Central memory CD4-positive, alpha-beta T cell (primary cell): Measurements from ENCODE around the gene SLC25A29.

Experiments used
- DNase-seq: peaks from one replicate; pipeline ENCODE4 v3.0.0; 2022

Gene SLC25A29

DNA sequence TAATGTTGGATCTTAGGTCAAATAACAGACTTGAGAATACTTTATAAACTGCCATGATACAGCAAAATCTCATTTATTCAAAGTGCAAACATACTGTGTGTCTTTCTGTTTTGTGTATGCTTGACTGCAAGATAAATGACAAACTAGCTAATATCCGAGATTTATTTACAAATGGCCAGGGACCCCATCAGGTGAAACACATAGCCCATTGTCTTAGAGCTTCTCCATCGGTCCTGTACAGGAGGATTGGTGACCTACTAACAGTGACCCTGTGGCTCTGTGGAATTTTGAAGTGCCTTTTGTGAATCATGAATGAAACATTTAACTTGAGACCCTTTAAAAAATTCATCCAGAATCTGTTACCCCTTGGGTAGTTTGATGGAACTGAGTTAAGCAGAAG is 27.1 kb downstream of the SLC25A29 start:
- DNase-seq: no peak

DNA sequence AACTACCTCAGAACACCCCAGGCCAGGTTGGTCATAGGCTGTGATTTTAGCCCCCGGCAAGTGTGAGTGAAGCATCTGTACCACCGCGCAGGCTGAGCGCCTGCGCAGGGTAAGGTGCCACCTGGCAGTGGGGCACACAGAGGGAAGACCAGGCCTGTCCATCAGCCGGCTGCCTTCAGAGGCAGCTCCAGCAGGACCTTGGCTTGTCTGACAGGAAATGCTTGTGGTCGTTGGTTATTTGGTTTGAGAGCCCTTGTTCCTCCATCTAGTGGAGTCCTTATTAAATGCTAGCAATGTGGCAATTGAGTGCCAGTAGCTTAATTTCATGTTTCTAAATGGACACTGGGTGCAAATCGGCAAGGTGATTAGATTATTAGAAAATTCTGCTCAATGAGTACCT is 27.5 kb downstream of the SLC25A29 start:
- DNase-seq: no peak

DNA sequence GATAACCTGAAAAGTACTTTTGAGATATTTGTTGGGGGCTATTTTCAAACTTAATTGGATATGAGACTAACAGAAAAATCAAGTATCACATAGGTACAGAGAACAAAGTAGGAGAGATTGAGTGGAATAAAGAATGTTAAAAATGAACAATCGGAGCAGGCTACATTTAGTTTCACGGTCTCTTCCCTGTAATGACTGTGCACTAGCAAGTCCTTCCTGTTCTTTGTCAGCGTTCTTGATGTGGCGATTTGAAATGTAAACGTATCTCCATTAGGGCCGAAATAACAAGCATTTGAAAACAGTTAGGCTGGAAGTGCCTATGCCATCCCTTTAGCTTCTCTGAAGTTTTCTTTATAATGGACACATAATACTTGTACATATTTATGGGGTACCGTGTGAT is 31.0 kb downstream of the SLC25A29 start:
- no peak for DNase-seq

DNA sequence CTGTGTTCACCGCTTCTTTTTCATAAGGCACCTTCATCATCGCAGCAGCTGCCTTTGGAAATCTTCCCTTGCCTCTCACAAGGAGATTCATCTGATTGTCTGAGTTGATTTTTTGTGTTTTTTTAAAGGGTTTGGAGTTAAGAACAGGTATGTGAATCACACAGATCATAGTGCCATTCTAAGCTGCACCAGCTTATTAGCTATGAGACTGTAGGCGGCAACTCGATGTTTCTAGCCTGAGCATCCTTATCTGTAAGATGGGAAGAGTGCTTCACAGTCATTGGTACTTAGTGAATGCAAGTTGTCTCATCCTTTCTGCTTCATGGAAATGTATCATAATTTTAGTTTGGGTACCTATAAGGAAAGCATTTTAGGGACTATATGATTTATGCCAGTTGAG is 32.0 kb downstream of the SLC25A29 start:
- no peak for DNase-seq

DNA sequence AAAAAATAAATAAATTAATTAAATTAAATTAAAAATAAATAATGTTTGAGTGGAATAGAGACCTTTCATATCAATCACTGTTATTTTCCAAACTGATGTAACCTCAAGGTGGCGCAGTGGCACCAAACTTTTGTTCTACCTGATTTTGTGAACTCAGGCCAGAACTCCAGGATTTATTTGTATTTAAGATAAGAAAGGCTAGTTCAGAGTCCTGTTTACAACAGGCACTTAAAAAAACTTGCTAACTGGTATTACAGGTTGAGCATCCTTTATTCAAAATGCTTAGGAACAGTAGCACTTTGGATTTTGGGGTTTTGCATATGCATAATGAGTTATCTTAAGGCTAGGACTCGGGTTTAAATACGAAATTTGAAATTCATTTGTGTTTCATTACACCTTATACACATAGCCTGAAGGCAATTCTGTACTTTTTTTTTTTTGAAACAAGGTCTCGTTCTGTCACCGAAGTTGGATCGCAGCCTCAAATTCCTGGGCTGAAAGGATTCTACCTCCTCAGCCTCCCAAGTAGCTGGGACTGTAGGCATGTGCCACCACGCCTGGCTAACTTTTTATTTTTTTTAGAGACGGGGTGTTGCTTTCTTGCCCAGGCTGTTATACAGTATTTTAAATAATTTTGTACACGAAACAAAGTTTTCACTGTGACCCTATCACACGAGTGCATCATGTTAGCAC is 34.9 kb downstream of the SLC25A29 start:
- DNase-seq: peak; percentile 7

DNA sequence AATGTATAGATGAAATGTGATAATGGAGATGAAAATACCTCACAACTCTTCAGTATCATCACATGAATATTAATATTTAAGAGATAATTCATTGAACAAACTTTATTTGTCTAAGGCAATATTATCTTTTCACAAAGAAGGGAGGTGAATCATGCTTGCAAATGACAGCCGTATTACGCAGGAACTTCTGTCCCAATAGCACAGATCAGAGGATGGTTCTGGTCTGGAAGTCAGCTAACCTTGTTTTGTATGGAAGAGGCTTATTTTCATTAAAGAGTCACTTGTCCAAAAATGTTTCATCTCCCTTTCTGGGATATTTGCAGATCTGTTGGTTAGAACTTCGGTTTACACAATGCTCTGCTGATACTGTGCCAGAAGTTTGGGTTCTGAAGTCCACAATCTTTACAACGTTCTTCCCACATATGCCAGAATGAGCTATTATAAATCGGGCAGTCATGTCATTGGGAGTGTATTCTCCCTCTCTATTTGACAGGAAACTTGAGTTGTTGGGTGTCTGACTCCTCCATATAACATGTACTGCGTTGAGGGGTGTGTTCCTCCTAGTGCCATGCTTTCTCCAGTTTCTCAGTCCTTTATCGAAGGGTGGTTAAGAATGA is 37.5 kb downstream of the SLC25A29 start:
- DNase-seq: no peak

DNA sequence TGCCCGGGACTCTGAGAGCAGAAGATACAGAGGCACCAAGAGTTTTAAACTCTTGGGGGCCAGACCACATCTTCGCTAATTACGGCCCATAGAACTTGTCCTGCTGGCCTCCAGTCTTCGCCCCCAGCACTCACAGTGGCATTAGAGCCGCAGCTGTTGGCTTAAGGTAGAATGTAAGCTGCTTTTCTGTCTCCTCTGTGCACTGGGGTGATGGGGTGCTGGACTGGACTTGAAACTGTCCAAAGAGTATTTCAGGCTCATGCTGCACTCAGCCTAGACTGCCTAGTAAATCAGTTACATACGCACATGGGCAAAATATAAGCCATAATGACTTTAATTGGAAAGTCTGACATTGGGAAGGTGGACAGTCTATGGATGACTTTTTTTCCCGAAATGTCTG is 38.3 kb downstream of the SLC25A29 start:
- DNase-seq: no peak

DNA sequence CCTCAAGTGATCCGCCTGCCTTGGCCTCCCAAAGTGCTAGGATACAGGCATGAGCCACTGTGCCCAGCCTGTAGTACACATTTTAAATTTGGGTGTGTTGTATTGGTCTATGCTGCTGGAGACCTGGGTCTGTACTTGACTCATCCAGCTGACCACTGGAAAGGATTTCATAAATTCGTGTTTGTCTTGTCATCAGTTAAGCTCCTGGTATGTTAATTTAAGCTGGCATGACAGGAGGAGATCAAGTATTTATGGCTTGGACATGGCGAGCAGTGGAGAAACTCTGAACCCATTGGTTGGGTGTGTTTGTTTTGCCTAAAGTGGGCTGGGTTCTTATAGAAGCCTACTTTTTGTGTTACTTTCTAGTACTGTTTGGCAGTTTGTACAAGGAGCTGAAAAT is 43.1 kb downstream of the SLC25A29 start:
- DNase-seq: no peak

DNA sequence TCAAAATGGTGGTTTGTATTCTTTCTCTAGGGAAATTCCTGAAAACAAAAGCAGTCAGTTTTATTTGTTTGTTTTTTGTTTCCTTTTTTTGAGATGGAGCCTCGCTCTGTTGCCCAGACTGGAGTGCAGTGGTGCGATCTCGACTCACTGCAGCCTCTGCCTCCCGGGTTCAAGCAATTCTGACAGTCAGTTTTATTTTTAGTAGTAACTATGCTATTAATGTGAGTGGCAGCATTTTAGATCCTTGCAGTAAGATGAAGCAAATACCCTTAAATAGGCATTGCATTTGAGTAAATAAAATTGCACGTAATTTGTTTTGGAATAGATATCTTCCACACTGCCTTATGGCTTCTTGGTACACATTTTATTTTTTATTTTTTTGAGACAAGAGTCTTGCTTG is 43.7 kb downstream of the SLC25A29 start:
- DNase-seq: no peak

DNA sequence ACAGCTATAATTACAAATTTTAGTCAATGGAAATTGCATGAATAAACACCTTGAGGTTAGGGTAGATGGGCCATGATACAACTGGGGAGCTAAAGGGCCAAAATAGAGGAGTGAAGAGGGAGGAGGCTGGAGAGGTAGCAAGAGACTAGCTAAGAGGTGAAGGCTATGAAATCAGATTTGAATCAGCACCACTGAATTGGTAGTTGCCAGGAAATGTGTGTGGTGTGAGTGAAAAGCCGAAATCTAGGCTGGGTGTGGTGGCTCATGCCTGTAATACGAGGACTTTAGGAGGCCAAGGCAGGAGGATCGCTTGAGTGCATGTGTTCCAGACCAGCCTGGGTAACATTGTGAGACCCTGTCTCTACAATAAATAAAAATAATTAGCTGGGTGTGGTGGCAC is 44.6 kb downstream of the SLC25A29 start:
- DNase-seq: no peak

DNA sequence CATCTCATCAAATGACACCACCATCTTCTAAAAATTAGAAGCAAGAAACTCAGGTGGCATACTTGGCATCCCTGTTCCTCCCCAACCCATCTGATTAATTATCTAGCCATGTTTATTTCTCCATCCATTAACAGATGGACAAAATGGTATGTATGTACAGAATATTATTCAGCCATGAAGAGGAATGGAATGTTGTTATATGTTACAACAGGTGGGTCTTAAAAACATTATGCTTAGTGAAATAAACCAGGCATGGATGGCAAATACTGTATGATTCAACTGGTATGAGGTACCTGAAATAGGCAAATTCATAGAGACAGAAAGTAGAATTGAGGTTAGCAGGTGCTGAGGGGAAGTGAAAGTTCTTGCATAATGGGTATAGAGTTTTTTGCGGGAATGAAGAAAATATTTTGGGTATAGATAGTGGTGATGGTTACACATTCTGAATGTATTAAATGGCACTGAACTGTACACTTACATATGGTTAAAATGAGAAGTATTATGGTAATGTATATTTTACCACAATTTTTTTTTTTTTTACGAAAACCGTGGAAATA is 49.8 kb downstream of the SLC25A29 start:
- DNase-seq: no peak

DNA sequence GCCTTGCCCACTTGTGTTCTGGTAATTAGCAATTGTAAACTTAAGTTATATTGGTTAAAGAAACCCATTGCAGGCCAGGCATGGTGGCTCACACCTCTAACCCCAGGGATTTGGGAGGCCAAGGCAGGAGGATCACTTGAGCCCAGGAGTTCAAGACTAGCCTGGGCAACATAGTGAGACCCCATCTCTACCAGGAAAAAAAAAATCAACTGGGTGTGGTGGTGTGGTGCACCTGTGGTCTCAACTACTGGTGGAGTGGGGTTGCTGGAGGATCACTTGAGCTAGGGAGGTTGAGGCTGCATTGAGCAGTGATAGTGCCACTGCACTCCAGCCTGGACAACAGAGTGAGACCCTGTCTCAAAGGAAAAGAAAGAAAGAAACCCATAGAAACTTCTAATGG is 53.6 kb downstream of the SLC25A29 start:
- no peak for DNase-seq

DNA sequence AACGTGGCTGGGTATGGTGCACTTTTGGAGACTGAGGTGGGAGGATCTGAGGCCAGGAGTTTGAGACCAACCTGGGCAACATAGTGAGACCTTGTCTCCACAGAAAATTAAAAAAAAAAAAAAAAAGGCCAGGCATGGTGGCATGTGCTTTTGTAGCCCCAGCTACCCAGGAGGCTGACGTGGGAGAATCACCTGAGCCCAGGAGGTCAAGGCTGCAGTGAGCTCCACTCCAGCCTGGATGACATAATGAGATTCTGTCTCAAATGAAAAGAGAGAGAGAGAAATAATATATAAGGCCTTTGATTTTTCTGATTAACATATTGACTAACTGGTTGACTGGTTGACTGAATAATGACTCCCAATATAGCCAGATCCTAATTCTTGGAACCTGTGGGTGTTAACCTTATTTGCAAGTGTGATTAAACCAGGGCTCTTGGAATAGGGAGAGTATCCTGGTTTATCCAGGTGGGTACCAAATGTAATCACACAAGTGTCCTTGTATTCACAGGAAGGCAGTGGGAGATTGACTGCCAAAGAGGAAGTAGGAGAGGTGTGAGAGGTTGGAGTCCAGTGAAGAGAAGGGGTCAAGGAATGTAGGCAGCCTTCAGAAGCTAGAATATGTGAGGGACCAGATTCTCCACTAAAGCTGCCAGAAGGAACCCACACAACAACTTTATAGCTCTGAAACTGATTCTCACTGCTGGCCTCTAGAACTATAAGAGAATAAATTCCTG is 55.3 kb downstream of the SLC25A29 start:
- no peak for DNase-seq

DNA sequence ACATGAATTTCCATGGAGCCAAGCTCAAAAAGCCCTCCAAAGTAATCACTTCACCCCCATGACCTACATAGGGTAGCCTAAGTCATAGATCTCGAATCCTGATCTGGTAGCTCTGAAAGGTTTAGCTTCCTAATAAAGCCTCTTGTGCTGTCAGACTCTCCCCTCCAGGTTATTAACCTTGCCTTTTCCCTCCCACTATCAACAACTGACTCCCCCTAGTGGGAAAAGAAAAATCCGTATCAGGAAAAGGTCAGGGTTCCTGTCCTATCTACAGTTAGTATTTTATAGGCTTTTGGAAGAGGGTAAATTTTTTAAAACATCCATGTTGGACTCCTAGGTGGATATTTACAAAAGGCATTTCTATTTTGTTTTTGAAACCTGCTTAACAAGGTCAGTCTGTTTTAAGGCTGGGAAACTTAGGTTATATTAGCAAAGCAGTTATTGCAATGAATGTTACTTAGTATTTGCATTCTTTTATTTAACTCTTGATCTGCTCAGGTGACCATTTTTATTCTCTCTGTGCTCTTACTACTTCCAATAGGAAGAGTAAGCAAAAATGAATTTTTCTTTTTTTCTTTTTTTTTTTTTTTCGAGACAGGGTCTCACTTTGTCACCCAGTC is 59.3 kb downstream of the SLC25A29 start:
- DNase-seq: peak; percentile 34

DNA sequence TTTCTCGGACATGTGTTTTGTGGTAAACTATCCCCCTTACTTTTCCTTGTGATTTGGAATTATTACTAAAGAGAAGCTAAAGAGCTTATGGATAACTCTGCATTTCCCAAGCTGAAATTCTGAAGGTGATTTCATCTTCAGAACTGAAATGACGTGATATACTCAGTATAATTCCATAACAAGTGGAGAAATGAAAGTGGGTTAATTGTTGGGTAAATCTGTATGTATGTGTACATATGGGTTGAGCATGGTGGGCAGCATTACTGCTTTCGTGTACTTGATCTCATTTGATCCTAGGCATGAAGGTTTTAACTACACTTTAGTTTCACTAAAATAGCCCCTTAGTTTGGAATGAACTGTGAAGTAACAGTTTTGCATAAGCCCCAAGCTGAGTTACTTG is 63.2 kb downstream of the SLC25A29 start:
- DNase-seq: no peak

DNA sequence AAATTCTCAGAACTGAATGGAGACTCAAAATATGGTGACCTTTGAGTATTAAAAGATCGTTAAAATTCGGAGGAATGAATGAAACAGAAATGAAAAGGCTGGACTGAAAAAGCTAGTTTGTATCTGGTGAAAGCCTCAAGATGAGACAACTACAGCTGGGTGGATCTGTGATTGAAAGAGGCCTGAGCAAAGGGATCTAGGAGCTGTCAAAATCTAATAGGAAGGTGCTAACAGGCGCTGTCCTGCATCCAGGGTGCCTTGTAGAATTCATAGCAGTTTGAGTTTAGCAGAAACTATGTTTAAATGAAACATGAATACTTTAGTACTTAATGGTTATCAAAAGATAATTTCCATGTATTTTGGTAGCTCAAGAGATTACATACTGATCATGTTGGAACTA is 65.0 kb downstream of the SLC25A29 start:
- no peak for DNase-seq
